Neuronal stem cell (in vitro differentiated cells): Measurements from ENCODE around the gene RIMOC1. TPM values are rescaled to one million over a fixed set of nuclear protein-coding genes. Genes with fewer than 3 reads are reported as not detected.

Source experiments
- DNase-seq: peaks from one replicate; pipeline ENCODE4 v3.0.0-alpha.2; 2013; ENCODE audit warnings: low spot score
- H2AFZ ChIP-seq: one replicate; pipeline ENCODE4 v1.6.1; 2013; ENCODE audit warnings: mild to moderate bottlenecking, low read length, inconsistent platforms
- H2AK5ac ChIP-seq: 2 replicates; pipeline ENCODE4 v1.6.1; 2013; ENCODE audit warnings: low read depth, mild to moderate bottlenecking, inconsistent platforms, low read length, moderate library complexity, mixed read lengths
- H2BK120ac ChIP-seq: 2 replicates; pipeline ENCODE4 v1.6.1; 2013; ENCODE audit warnings: low read depth, mild to moderate bottlenecking, inconsistent platforms, low read length, moderate library complexity, mixed read lengths
- H2BK12ac ChIP-seq: one replicate; pipeline ENCODE4 v1.6.1; 2013; ENCODE audit warnings: low read length, inconsistent platforms
- H2BK15ac ChIP-seq: 2 replicates; pipeline ENCODE4 v1.6.1; 2013; ENCODE audit warnings: mild to moderate bottlenecking, low read length, inconsistent platforms, mixed read lengths
- H2BK5ac ChIP-seq: one replicate; pipeline ENCODE4 v1.6.1; 2013; ENCODE audit warnings: inconsistent platforms, mild to moderate bottlenecking, low read length, moderate library complexity
- H3K14ac ChIP-seq: one replicate; pipeline ENCODE4 v1.6.1; 2013; ENCODE audit warnings: low read length, inconsistent platforms
- H3K18ac ChIP-seq: 2 replicates; pipeline ENCODE4 v1.6.1; 2013; ENCODE audit warnings: low read length, inconsistent platforms
- H3K23ac ChIP-seq: 2 replicates; pipeline ENCODE4 v1.6.1; 2013; ENCODE audit warnings: low read depth, mild to moderate bottlenecking, mixed read lengths, low read length, inconsistent platforms; ENCODE audit not compliant: poor library complexity
- H3K27ac ChIP-seq: replicated peaks from 3 replicates; pipeline ENCODE4 v1.5.1; 2013; ENCODE audit warnings: low read length, inconsistent platforms
- H3K27me3 ChIP-seq, 3 experiments: 2 replicates each; pipeline ENCODE4 v1.6.1; 2013; ENCODE audit warnings: low read length in 3 of 3, mild to moderate bottlenecking in 2 of 3, inconsistent platforms in 1 of 3, low read depth in 1 of 3, mixed read lengths in 1 of 3, moderate library complexity in 1 of 3; ENCODE audit not compliant: control insufficient read depth in 3 of 3, insufficient read depth in 3 of 3
- H3K36me3 ChIP-seq, 2 donors: replicated peaks in 1 of 2; 2 replicates each; pipeline ENCODE4 v1.6.1; 2013; ENCODE audit warnings: low read length in 2 of 2; ENCODE audit not compliant: control insufficient read depth in 2 of 2, insufficient read depth in 2 of 2
- H3K4ac ChIP-seq: 2 replicates; pipeline ENCODE4 v1.6.1; 2013; ENCODE audit warnings: inconsistent platforms, mild to moderate bottlenecking, low read length, moderate library complexity
- H3K4me1 ChIP-seq, 2 donors: 1 replicate in 1 of 2; 2 replicates in 1 of 2; pipeline ENCODE4 v1.6.1; 2013; ENCODE audit warnings: low read length in 2 of 2, low read depth in 1 of 2; ENCODE audit not compliant: control insufficient read depth in 2 of 2, insufficient read depth in 1 of 2
- H3K4me2 ChIP-seq: one replicate; pipeline ENCODE4 v1.6.1; 2013; ENCODE audit warnings: mild to moderate bottlenecking, low read length, inconsistent platforms; ENCODE audit not compliant: insufficient read depth, poor library complexity, severe bottlenecking
- H3K4me3 ChIP-seq, 2 donors: 2 replicates each; pipeline ENCODE4 v1.5.1; 2013; ENCODE audit warnings: low read length in 2 of 2, mild to moderate bottlenecking in 2 of 2, inconsistent platforms in 1 of 2, moderate library complexity in 1 of 2
- H3K79me1 ChIP-seq: one replicate; pipeline ENCODE4 v1.6.1; 2013; ENCODE audit warnings: low read depth, mild to moderate bottlenecking, inconsistent platforms, low read length, moderate library complexity
- H3K9ac ChIP-seq: one replicate; pipeline ENCODE4 v1.6.1; 2013; ENCODE audit warnings: mild to moderate bottlenecking, low read depth, low read length, inconsistent platforms; ENCODE audit not compliant: poor library complexity
- H3K9me3 ChIP-seq, 2 donors: replicated peaks in 1 of 2; 2 replicates each; pipeline versions ENCODE3 to v1.6.1; 2013; ENCODE audit warnings: low read length in 2 of 2, mild to moderate bottlenecking in 2 of 2, inconsistent platforms in 1 of 2, low read depth in 1 of 2, mixed read lengths in 1 of 2, moderate library complexity in 1 of 2; ENCODE audit not compliant: control insufficient read depth in 2 of 2, insufficient read depth in 1 of 2
- H4K8ac ChIP-seq: one replicate; pipeline ENCODE4 v1.6.1; 2013; ENCODE audit warnings: low read depth, mild to moderate bottlenecking, inconsistent platforms, low read length, moderate library complexity
- H4K91ac ChIP-seq: one replicate; pipeline ENCODE4 v1.6.1; 2013; ENCODE audit warnings: low read length, low read depth, mild to moderate bottlenecking, inconsistent platforms; ENCODE audit not compliant: poor library complexity
- WGBS, 2 donors: extraction: QIAGEN DNeasy Blood & Tissue Kit; methylation state at CpG; one replicate each; pipeline ENCODE4 v1.1.7; 2013; ENCODE audit warnings: missing lambda C conversion rate in 2 of 2, mixed read lengths in 1 of 2; ENCODE audit not compliant: insufficient read length in 2 of 2, insufficient replicate concordance in 1 of 2; ENCODE audit errors: extremely low coverage in 2 of 2; 5-methylcytosine and 5-hydroxymethylcytosine counted together
- polyA plus RNA-seq, 2 experiments: library from polyadenylated mRNA; stranded (reverse); fragments of 200-250 nt; gene quantifications; one replicate each; pipeline ENCODE4 v1.2.3, GENCODE V29; 2013

The RIMOC1 gene
- polyA plus RNA-seq (2013, experiment 1 of 2) = 20.9 TPM
- 21.7 TPM for polyA plus RNA-seq (2013, experiment 2 of 2)

- peaks cover 3 to 4% of the 10 kb centered on the region in 2 donors for H3K4me1 ChIP-seq
- peak within 1 kb of the TSS; percentile 98 for H3K4me3 ChIP-seq
- H2BK15ac ChIP-seq = no peak within 1 kb of the TSS
- peak within 1 kb of the TSS; percentile 98 for H3K23ac ChIP-seq
- H3K14ac ChIP-seq = no peak within 1 kb of the TSS
- peaks cover 0 to 4% (median 0%) of the 10 kb centered on the region in 3 experiments for H3K27me3 ChIP-seq
- no peak within 1 kb of the TSS for H2BK120ac ChIP-seq
- H3K9me3 ChIP-seq = no peaks in the 10 kb centered on the region
- peak within 1 kb of the TSS; percentile 68 for H2AK5ac ChIP-seq
- no peak within 1 kb of the TSS for H2BK12ac ChIP-seq
- H3K18ac ChIP-seq = peak within 1 kb of the TSS; percentile 93
- peak within 1 kb of the TSS; percentile 95 for H2AFZ ChIP-seq
- peak; percentile 98 for DNase-seq
- H3K27ac ChIP-seq = peak within 1 kb of the TSS; percentile 61
- peak within 1 kb of the TSS; percentile 98 for H3K9ac ChIP-seq
- H4K91ac ChIP-seq = no peak within 1 kb of the TSS
- no CpG with 5 or more reads among the region's 55 CpGs for WGBS, 2 donors
- no peak within 1 kb of the TSS for H3K4ac ChIP-seq
- H3K79me1 ChIP-seq = peaks cover 5% of the 10 kb centered on the region
- no peak within 1 kb of the TSS for H4K8ac ChIP-seq
- no peak within 1 kb of the TSS for H2BK5ac ChIP-seq
- H3K4me2 ChIP-seq = peak within 1 kb of the TSS; percentile 72
- peaks cover 4 to 39% of the 10 kb centered on the region in 2 donors for H3K36me3 ChIP-seq
Measured at GRCh38 chr5:41903892-41904799, at the start of gene RIMOC1. Gene RIMOC1, plus strand, starts transcription at chr5:41904344. Its CDS starts 24 bp downstream, at chr5:41904368.

GRCh38 chr5:41856644-41857491 lies 47.3 kb upstream of the RIMOC1 start:
- no peaks in the 10 kb centered on the region for H3K79me1 ChIP-seq
- H3K4me1 ChIP-seq = no peaks in the 10 kb centered on the region
- H2BK12ac ChIP-seq = no peak overlapping the region
- DNase-seq = peak; percentile 69
- no peaks in the 10 kb centered on the region for H3K27me3 ChIP-seq
- H3K4me2 ChIP-seq = no peak overlapping the region
- H2AK5ac ChIP-seq = no peak overlapping the region
- no peak overlapping the region for H3K9ac ChIP-seq
- H4K8ac ChIP-seq = no peak overlapping the region
- H2BK5ac ChIP-seq = no peak overlapping the region
- no peak overlapping the region for H3K14ac ChIP-seq
- no peak overlapping the region for H2BK120ac ChIP-seq
- peaks cover 8 to 86% of the 10 kb centered on the region in 2 donors for H3K36me3 ChIP-seq
- H3K9me3 ChIP-seq = no peaks in the 10 kb centered on the region
- no CpG with 5 or more reads among the region's 5 CpGs for WGBS, 2 donors
- H3K18ac ChIP-seq = no peak overlapping the region
- no peak overlapping the region for H4K91ac ChIP-seq
- H3K4me3 ChIP-seq = no peak overlapping the region
- no peak overlapping the region for H3K23ac ChIP-seq
- H2AFZ ChIP-seq = no peak overlapping the region
- no peak overlapping the region for H3K27ac ChIP-seq
- H3K4ac ChIP-seq = no peak overlapping the region
- H2BK15ac ChIP-seq = no peak overlapping the region

GRCh38 chr5:41857989-41858388 lies 46.2 kb upstream of the RIMOC1 start:
- H3K4ac ChIP-seq = no peak overlapping the region
- WGBS, 2 donors = no CpG with 5 or more reads among the region's 1 CpG
- no peaks in the 10 kb centered on the region for H3K4me1 ChIP-seq

More at GRCh38 chr5:41857989-41858388, 46.2 kb upstream of the RIMOC1 start:
- no peaks in the 10 kb centered on the region for H3K27me3 ChIP-seq
- H3K14ac ChIP-seq = no peak overlapping the region
- H3K23ac ChIP-seq = no peak overlapping the region
- H4K8ac ChIP-seq = no peak overlapping the region
- H4K91ac ChIP-seq = no peak overlapping the region
- no peaks in the 10 kb centered on the region for H3K79me1 ChIP-seq
- H2AK5ac ChIP-seq = no peak overlapping the region
- H3K36me3 ChIP-seq = peaks cover 6 to 83% of the 10 kb centered on the region in 2 donors
- H3K27ac ChIP-seq = no peak overlapping the region
- H3K18ac ChIP-seq = no peak overlapping the region
- no peak overlapping the region for H2BK120ac ChIP-seq
- H2AFZ ChIP-seq = no peak overlapping the region
- H2BK5ac ChIP-seq = no peak overlapping the region
- DNase-seq = no peak
- no peak overlapping the region for H3K4me2 ChIP-seq
- H3K9me3 ChIP-seq = no peaks in the 10 kb centered on the region
- no peak overlapping the region for H3K9ac ChIP-seq
- no peak overlapping the region for H3K4me3 ChIP-seq
- no peak overlapping the region for H2BK15ac ChIP-seq
- H2BK12ac ChIP-seq = no peak overlapping the region
